Skin epidermis (tissue), 12 donors: Measurements from ENCODE around the gene GALNT18.

Experiments used
- H3K27ac ChIP-seq, 21 experiments: fragments of 200-600 bp; sonication (generic) in 11 of 21; one replicate each; pipeline ENCODE4 v1.5.0; 2020; ENCODE audit warnings: mild to moderate bottlenecking in 3 of 21, inconsistent platforms in 2 of 21, moderate library complexity in 2 of 21
- H3K4me3 ChIP-seq, 7 experiments: fragments of 200-600 bp; sonication (generic) in 2 of 7; one replicate each; pipeline ENCODE4 v1.5.0; 2020; ENCODE audit warnings: inconsistent platforms in 2 of 7, mild to moderate bottlenecking in 2 of 7, moderate library complexity in 1 of 7

The GALNT18 gene

DNA sequence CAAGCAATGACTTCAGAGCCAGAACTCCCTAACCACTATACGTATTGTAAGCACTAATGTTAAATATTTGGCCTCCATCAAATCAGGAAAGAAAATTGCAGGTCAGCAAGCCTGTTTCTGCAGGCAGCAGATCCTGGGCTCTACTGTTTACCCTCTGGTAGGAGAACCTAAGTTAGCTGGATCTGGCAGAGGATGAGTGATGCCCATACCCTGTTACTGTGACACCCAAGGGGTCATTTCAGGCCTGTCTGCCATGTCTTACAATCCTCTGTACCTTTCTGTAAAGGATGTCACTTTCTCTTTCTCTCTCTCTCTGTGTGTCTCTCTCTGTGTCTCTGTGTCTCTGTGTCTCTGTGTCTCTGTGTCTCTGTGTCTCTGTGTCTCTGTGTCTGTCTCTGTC, 375.6 kb downstream of the GALNT18 start:
- Histone ChIP-seq H3K4me3 (no peak overlapping the region), H3K27ac (no peak overlapping the region)

- H3K27ac ChIP-seq = peak overlapping the region in 1 of 21 experiments; percentile 51
- no peak overlapping the region for H3K4me3 ChIP-seq
These were observed 376.4 kb downstream of the GALNT18 start for GRCh38 chr11:11245453-11245852.

GRCh38 chr11:11244470-11245080, 377.2 kb downstream of the GALNT18 start:
- Histone ChIP-seq H3K4me3 (no peak overlapping the region), H3K27ac (peak overlapping the region in 12 of 21 experiments; percentile 4 to 78 (median 50))

- Histone ChIP-seq H3K27ac (peak overlapping the region in 17 of 21 experiments; percentile 11 to 78 (median 58)), H3K4me3 (no peak overlapping the region)
These were observed 378.0 kb downstream of the GALNT18 start for GRCh38 chr11:11243590-11244469.

DNA sequence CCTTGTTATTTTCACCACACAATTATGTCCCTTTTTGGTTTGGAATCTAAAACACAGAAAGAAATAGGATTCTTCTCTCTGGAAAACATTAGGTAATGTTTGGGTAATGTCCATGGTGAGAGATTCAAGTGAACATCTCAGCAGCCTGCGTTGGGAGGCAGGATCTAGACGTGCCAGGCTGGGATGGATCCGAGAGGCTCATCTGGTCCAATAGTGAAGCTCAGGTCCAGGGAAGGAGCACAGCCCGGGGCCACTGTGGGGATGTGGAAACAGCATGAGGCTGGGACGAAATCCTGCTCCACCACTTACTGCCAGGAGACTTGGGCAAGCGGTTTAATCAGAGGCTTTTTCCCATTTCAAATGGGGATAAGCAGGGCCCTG, 378.6 kb downstream of the GALNT18 start:
- peak overlapping the region in 17 of 21 experiments; percentile 0 to 78 (median 58) for H3K27ac ChIP-seq
- no peak overlapping the region for H3K4me3 ChIP-seq

GRCh38 chr11:11241284-11241683, 380.5 kb downstream of the GALNT18 start:
- Histone ChIP-seq H3K4me3 (no peak overlapping the region), H3K27ac (peak overlapping the region in 1 of 21 experiments; percentile 53)

DNA sequence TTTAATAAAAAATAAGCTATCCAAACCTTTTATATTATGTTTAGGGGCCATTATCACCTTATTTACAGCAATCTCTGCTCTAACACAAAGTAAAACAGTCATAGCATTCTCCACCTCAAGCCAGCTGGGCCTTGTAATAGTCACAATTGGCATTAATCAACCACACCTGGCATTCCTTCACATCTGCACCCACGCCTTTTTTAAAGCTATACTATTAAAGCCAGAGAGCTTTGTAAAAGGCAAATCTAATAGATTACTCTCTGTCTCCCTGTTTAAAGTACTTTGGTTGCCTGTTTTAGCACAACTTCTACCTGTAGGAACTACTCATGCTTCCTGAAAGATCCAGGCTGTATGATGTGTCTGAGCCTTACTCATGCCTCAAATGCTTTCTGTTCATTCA, 381.8 kb downstream of the GALNT18 start:
- Histone ChIP-seq H3K4me3 (no peak overlapping the region), H3K27ac (peak overlapping the region in 1 of 21 experiments; percentile 25)

DNA sequence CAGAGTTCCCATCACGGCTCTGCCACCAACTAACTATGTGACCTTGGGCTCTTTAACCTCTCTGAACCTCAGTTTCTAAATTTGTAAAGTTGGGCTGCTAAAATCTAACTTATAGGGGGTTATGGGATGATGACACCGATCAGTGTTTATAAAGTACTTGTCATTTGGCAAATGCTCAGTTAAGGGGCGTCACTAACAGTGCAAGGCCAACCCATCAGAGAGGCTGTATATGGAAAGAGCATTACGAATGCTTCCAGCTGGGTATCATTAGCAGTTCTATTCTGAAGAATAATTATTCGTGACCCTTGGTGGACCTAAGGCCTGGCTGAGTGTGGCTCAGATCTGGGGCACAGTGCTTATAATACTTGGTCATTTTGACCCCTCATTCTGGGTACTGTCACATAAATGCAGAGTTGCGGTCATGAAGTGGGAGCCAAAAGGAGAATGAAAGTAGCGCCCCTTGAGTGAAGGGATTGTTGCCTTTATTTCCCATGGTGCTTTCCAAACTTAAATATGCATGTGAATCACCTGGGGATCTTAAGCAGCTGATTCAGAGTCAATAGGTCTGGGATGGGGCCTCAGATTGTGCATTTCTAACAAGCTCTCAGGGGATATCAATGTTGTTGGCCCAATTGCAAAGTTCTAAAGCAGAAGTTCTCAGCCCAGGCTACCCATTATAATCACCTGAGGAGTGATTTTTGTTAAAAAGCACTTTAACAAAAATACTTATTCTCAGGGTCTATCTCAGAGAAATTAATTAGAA, 384.6 kb downstream of the GALNT18 start:
- H3K27ac ChIP-seq = no peak overlapping the region
- H3K4me3 ChIP-seq = no peak overlapping the region

- no peak overlapping the region for H3K27ac ChIP-seq
- no peak overlapping the region for H3K4me3 ChIP-seq
These were observed 385.2 kb downstream of the GALNT18 start for GRCh38 chr11:11236498-11237059.

DNA sequence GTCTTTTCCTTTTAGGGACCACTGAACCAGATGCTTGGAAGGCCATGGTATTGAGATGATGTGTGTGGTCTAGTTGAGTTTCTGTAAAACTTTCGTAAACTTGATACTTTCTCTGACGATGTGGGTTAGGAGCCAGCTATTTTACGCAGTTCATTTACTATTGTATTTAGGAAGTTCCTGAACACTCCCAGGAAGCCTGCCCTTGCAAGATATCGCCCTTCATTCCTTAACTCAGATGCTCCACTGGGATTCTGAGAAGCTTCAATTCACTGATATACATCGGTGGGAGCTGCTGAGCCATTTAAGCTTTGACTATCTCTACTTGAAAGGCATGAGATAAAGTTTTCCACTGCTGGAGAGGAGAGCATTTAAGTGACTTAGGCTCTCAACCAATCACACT, 390.0 kb downstream of the GALNT18 start:
- no peak overlapping the region for H3K4me3 ChIP-seq
- H3K27ac ChIP-seq = no peak overlapping the region

GRCh38 chr11:11230802-11231562, 390.8 kb downstream of the GALNT18 start:
- Histone ChIP-seq H3K4me3 (no peak overlapping the region), H3K27ac (no peak overlapping the region)

DNA sequence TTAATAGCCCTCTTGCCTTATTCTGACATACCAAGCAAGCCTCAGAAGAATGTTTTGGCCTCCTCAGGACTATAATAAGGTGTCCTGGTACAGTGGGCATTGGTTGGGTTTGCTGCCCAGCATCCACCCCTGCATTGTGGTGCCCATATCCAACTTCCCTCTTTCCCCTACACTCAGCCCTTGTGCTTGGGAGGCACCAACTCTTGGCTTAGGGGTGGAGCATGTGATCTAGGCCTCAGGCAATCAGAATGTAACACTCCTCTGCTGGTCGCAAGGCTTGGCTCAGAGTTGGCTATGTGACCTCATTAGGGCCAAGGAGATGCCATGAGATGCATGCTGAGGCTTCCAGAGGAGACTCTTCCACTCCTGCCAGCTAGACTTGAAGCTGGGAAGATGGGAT, 391.7 kb downstream of the GALNT18 start:
- H3K27ac ChIP-seq = no peak overlapping the region
- H3K4me3 ChIP-seq = no peak overlapping the region

DNA sequence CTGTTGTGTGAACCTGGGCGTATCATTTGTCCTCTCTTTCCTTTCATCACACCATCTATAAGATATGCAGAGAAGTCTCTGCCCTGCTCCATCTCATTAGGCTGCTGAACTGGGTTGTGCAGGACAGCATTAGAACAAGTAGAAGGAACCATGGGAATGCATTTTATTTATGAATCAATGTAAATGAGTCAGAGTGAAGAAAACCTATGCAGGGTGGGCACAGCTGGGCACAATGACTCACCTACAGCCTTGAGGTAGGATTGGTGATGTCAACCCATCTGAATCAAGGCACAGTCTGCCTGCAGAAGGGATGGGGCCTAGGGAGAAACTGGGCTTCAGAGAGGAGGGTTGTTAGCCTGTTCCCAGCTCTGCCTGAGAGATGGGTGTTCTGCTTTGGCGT, 392.2 kb downstream of the GALNT18 start:
- no peak overlapping the region for H3K27ac ChIP-seq
- no peak overlapping the region for H3K4me3 ChIP-seq

DNA sequence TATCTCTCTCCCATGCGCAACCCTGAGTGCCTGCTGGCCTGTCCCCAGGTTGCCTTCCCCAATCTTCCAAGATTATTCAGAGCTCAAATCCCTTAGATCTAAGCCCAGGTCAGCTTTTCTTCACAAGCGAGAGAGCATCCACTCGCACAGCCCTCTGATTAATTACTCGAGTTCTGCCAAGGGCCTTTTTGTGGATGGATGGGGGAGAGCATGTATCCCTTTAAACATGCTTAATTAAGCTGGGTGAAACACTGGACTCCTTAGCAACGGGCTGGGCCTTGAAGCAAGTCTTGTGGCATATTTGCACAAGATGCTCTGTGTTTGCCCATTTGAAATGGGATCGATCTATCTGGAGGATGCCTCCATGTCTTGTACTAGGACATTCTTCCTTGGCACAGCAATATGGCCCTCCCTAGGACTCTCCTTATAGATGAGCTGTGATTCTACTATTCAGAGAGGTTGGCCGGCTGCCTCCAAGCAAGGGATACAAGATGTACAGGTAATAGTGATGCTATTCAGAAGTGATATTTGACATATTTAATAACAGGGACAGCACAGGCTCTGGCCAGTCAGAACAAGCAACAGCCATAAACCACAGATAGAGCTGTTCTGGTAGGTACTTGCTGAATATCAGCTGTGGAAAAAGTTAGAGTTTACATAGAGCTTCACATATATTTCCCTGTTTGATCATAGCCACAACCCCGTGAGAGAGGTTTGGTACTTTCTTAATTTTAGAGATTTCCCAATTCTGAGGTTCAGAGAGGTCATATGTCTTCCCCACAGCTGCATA, 394.3 kb downstream of the GALNT18 start:
- Histone ChIP-seq H3K27ac (no peak overlapping the region), H3K4me3 (no peak overlapping the region)
